Measurements from ENCODE around the gene FBH1.

DNA sequence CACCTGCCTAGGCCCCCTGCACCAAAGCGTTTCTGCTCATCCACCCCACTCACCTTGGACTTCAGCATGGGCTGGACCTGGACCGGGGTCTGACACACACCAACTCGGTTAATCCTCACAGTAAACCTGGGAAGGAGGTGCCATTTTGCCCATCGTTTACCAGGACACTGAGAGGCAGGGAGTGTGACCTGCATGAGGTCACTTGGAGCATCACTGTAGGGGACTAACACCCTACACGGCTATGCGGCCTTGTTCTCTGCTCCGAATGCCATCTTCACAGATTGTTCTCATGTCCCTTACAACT lies 33.4 kb upstream of the FBH1 start:
- TF ChIP-seq, protein P1, sequence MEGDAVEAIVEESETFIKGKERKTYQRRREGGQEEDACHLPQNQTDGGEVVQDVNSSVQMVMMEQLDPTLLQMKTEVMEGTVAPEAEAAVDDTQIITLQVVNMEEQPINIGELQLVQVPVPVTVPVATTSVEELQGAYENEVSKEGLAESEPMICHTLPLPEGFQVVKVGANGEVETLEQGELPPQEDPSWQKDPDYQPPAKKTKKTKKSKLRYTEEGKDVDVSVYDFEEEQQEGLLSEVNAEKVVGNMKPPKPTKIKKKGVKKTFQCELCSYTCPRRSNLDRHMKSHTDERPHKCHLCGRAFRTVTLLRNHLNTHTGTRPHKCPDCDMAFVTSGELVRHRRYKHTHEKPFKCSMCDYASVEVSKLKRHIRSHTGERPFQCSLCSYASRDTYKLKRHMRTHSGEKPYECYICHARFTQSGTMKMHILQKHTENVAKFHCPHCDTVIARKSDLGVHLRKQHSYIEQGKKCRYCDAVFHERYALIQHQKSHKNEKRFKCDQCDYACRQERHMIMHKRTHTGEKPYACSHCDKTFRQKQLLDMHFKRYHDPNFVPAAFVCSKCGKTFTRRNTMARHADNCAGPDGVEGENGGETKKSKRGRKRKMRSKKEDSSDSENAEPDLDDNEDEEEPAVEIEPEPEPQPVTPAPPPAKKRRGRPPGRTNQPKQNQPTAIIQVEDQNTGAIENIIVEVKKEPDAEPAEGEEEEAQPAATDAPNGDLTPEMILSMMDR (IDR thresholded peaks at IDR 0.05; ENCODE audit: low read depth, low read length, poor library complexity, severe bottlenecking): no peak
- TF ChIP-seq EZH2phosphoT487 (IDR thresholded peaks at IDR 0.05; ENCODE audit: borderline replicate concordance, low read length): no peak

Measured in DOHH2 (cell line).